Esophagus muscularis mucosa (tissue), 3 donors: ENCODE measurements around the gene PRR11.
"Not testable (repeated sequence)": the region's sequence is repeated elsewhere in the genome, so short reads cannot be mapped to it uniquely, and the experiment has no call there.

Source experiments
- CTCF ChIP-seq, 3 experiments: fragments of 200-600 bp in 2 of 3; fragments of 450-650 bp in 1 of 3; sonication (generic) in 2 of 3; IDR thresholded peaks; one replicate each; pipeline ENCODE4 v1.5.1; 2017 to 2019; ENCODE audit warnings: antibody characterized with exemption in 3 of 3, mild to moderate bottlenecking in 2 of 3, moderate library complexity in 1 of 3
- POLR2AphosphoS5 ChIP-seq, 2 donors: sonication (generic); formaldehyde crosslinking; IDR thresholded peaks; one replicate each; pipeline ENCODE4 v1.6.1; 2017; ENCODE audit warnings: antibody characterized with exemption in 2 of 2

DNA sequence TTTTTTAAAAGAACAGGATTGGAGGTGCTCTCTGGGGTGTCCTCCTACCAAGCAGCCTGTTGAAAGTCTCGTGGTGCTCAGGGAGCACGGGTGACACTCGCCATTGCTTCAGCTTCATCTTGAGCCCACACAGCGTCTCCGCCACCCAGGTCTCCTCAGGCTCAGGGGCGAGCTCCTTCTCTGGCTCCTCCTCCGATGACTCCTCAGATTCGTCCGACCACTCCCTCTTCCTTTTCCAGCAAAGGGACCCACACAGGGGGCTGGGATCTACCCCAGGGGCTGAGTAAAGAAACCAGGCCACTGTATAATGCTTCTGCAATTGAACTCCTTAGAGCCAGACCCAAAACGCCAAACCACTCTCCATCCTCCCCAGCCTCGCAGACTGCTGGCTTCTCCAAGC lies 24.1 kb downstream of the PRR11 start:
- TF ChIP-seq CTCF, POLR2AphosphoS5 (IDR thresholded peaks at IDR 0.05): not testable (repeated sequence)
